Measurements from ENCODE around the gene LLGL2.

DNA sequence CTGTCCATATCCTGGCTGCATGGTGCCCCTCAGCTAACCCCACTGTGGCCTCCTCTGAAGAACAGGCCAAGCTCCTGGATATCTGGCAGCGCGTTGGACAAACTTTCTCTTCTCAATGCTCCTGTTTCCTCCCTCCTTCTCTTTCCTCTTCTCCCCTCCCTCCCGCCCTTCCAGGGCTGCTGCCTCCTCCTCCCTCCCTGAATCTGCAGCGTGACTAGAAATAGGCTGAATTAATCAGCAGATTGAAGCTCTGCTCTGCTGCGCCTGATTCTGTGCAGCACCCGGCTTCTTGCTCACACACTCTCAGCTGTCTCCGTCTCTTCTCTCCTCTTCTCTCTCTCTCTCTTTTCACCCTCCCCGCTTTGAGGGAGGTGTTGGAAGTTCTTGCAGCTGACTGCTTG, 49.2 kb upstream of the LLGL2 start:
- TF ChIP-seq CTCF (IDR thresholded peaks at IDR 0.05) (no peak), POLR2A (IDR thresholded peaks at IDR 0.05) (no peak), POLR2AphosphoS5 (IDR thresholded peaks at IDR 0.05) (no peak)
